ENCODE measurements around the gene KCTD3.
A peak's percentile ranks its signal among the peaks of the same experiment; 100 is the strongest.

The KCTD3 gene

DNA sequence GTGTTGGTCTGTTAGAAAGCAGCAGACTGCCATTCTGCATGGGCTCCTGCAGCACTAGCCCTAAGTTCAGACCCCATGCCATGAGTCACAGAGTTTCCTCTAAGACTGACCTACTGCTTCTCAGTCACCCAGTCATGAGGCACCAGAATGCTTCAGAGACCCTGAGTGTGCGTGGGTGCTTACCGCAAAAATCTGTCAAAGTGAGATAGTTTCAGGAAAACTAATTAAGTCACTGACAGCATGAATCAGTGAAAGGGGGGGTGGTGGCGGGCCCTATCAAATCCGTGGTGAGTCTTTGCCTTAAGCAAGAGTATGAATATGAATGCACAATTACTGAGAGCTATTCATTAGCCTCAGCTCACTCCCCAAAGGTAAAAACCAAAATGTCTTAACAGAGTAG lies 98.1 kb downstream of the KCTD3 start:
- DNase-seq: peak; percentile 27

- DNase-seq: no peak
These were observed 100.7 kb downstream of the KCTD3 start for GRCh38 chr1:215667761-215668160.

- DNase-seq: no peak
These were observed 102.8 kb downstream of the KCTD3 start for GRCh38 chr1:215669806-215670491.
